ENCODE data around the gene SLC19A1. TPM values are rescaled to one million over a fixed set of nuclear protein-coding genes. Genes with fewer than 3 reads are reported as not detected.

The SLC19A1 gene
- total RNA-seq, 4 donors from 2014 or later, result 1.8 to 9.6 (median 2.1) TPM

- TF ChIP-seq POLR2A (IDR thresholded peaks at IDR 0.05), result no peak
- TF ChIP-seq CTCF (IDR thresholded peaks at IDR 0.05 in 4 of 5, conservative IDR thresholded peaks at IDR 0.05 in 1 of 5), result no peak
- no peak for DNase-seq
- peaks cover 0 to 3% of the 10 kb centered on the region in 2 donors for H3K4me1 ChIP-seq
- no peak for ATAC-seq
- intact Hi-C loops (cut with DNase I; ENCODE audit: low total_unique reads) (no loop called here), in situ Hi-C loops (cut with MboI; ENCODE audit: low sequenced_read_pairs in 4 of 4) (no loop called here)
- no peak overlapping the region for H3K4me3 ChIP-seq
- H3K36me3 ChIP-seq, result no peaks in the 10 kb centered on the region
- H3K27ac ChIP-seq, result no peak overlapping the region
- H3K27me3 ChIP-seq, result no peaks in the 10 kb centered on the region
- no peaks in the 10 kb centered on the region for H3K9me3 ChIP-seq
These were observed 1.7 kb downstream of the SLC19A1 start for GRCh38 chr21:45540601-45540970.

GRCh38 chr21:45539796-45540600 lies 2.2 kb downstream of the SLC19A1 start:
- intact Hi-C loops (cut with DNase I; ENCODE audit: low total_unique reads), result no loop called here
- no peak for TF ChIP-seq CTCF (IDR thresholded peaks at IDR 0.05 in 4 of 5, conservative IDR thresholded peaks at IDR 0.05 in 1 of 5)
- ATAC-seq (no peak), DNase-seq (peak in 1 of 2 donors; percentile 6)
- no peaks in the 10 kb centered on the region for H3K9me3 ChIP-seq
- H3K4me1 ChIP-seq, result peaks cover 0 to 3% of the 10 kb centered on the region in 2 donors
- no peaks in the 10 kb centered on the region for H3K36me3 ChIP-seq
- no peak overlapping the region for H3K4me3 ChIP-seq
- no peak overlapping the region for H3K27ac ChIP-seq
- in situ Hi-C loops (cut with MboI; ENCODE audit: low sequenced_read_pairs in 4 of 4), result no loop called here
- no peaks in the 10 kb centered on the region for H3K27me3 ChIP-seq

- in situ Hi-C loops (cut with MboI; ENCODE audit: low sequenced_read_pairs in 4 of 4) (no loop called here), intact Hi-C loops (cut with DNase I; ENCODE audit: low total_unique reads) (no loop called here)
- Histone ChIP-seq H3K27ac (no peak overlapping the region), H3K4me3 (no peak overlapping the region), H3K9me3 (no peaks in the 10 kb centered on the region), H3K36me3 (no peaks in the 10 kb centered on the region), H3K4me1 (peaks cover 8 to 11% of the 10 kb centered on the region in 2 donors), H3K27me3 (no peaks in the 10 kb centered on the region)
- ATAC-seq (no peak), DNase-seq (peak in 1 of 2 donors; percentile 5)
- TF ChIP-seq CTCF (IDR thresholded peaks at IDR 0.05 in 4 of 5, conservative IDR thresholded peaks at IDR 0.05 in 1 of 5) (no peak), POLR2A (IDR thresholded peaks at IDR 0.05) (no peak)
These were observed 3.0 kb downstream of the SLC19A1 start for GRCh38 chr21:45539046-45539795.

GRCh38 chr21:45538381-45539045 lies 3.7 kb downstream of the SLC19A1 start:
- Histone ChIP-seq H3K27me3 (no peaks in the 10 kb centered on the region), H3K4me3 (no peak overlapping the region), H3K4me1 (peaks cover 10 to 16% of the 10 kb centered on the region in 2 donors), H3K36me3 (no peaks in the 10 kb centered on the region), H3K9me3 (no peaks in the 10 kb centered on the region), H3K27ac (no peak overlapping the region)
- in situ Hi-C loops (cut with MboI; ENCODE audit: low sequenced_read_pairs in 4 of 4) (no loop called here), intact Hi-C loops (cut with DNase I; ENCODE audit: low total_unique reads) (no loop called here)
- TF ChIP-seq CTCF (IDR thresholded peaks at IDR 0.05 in 4 of 5, conservative IDR thresholded peaks at IDR 0.05 in 1 of 5) (no peak), POLR2A (IDR thresholded peaks at IDR 0.05) (no peak)
- ATAC-seq (no peak), DNase-seq (peak in 1 of 2 donors; percentile 7)
